Loucy (cell line): Measurements from ENCODE around the gene CLEC16A.

Source experiments
- H2AFZ ChIP-seq: fragments of 200-600 bp; sonication (generic); 2 replicates; pipeline ENCODE4 v1.6.0; 2016; ENCODE audit warnings: antibody characterized with exemption, mild to moderate bottlenecking, low read length, moderate library complexity
- H3F3A ChIP-seq: fragments of 200-600 bp; 2 replicates; pipeline ENCODE4 v1.6.0; 2016; ENCODE audit warnings: antibody characterized with exemption, low read depth, mild to moderate bottlenecking
- H3K27me3 ChIP-seq: fragments of 200-600 bp; sonication (generic); 2 replicates; pipeline ENCODE4 v1.6.1; 2014; ENCODE audit warnings: low read length, mild to moderate bottlenecking; ENCODE audit not compliant: insufficient read depth, poor library complexity, severe bottlenecking
- H3K36me3 ChIP-seq: fragments of 200-600 bp; sonication (generic); 2 replicates; pipeline ENCODE4 v1.6.1; 2016; ENCODE audit warnings: low read length; ENCODE audit not compliant: insufficient read depth
- H3K4me1 ChIP-seq: fragments of 200-600 bp; sonication (generic); 2 replicates; pipeline ENCODE4 v1.5.1; 2014; ENCODE audit warnings: low read length, mild to moderate bottlenecking; ENCODE audit not compliant: insufficient read depth, poor library complexity, severe bottlenecking
- H3K4me2 ChIP-seq: fragments of 200-600 bp; sonication (generic); 2 replicates; pipeline ENCODE4 v1.6.0; 2014; ENCODE audit warnings: antibody characterized with exemption, low read length, low read depth, mild to moderate bottlenecking; ENCODE audit not compliant: poor library complexity, severe bottlenecking
- H3K4me3 ChIP-seq: fragments of 200-600 bp; sonication (generic); 2 replicates; pipeline ENCODE4 v1.5.1; 2014; ENCODE audit warnings: low read length, mild to moderate bottlenecking, mixed read lengths; ENCODE audit not compliant: poor library complexity, severe bottlenecking
- H3K79me2 ChIP-seq: fragments of 200-600 bp; sonication (generic); 2 replicates; pipeline ENCODE4 v1.6.1; 2014; ENCODE audit warnings: low read length; ENCODE audit not compliant: insufficient read depth
- H3K9ac ChIP-seq: fragments of 200-600 bp; sonication (generic); 2 replicates; pipeline ENCODE4 v1.6.0; 2014; ENCODE audit warnings: mild to moderate bottlenecking, low read depth, low read length, moderate library complexity; ENCODE audit not compliant: poor library complexity, severe bottlenecking
- H3K9me2 ChIP-seq: fragments of 200-600 bp; sonication (generic); replicated peaks from 2 replicates; pipeline ENCODE4 v1.6.1; 2016; ENCODE audit warnings: low read depth, low read length, mixed read lengths
- H3K9me3 ChIP-seq: fragments of 200-600 bp; sonication (generic); 2 replicates; pipeline ENCODE4 v1.6.1; 2014; ENCODE audit warnings: mild to moderate bottlenecking, antibody characterized with exemption, low read length, low read depth; ENCODE audit not compliant: insufficient read depth
- H4K20me1 ChIP-seq: fragments of 200-600 bp; sonication (generic); 2 replicates; pipeline ENCODE4 v1.6.0; 2014; ENCODE audit warnings: antibody characterized with exemption, low read length, mild to moderate bottlenecking; ENCODE audit not compliant: insufficient read depth, poor library complexity, severe bottlenecking
- EZH2phosphoT487 ChIP-seq: fragments of 200-600 bp; IDR thresholded peaks from 2 replicates; pipeline ENCODE4 v1.6.1; 2018; ENCODE audit warnings: antibody characterized with exemption, mild to moderate bottlenecking, moderate library complexity, borderline replicate concordance
- TF ChIP-seq, protein P1 (sequence below): fragments of 200-600 bp; sonication (generic); conservative IDR thresholded peaks from 2 replicates; pipeline ENCODE4 v1.5.1; 2014; ENCODE audit warnings: mild to moderate bottlenecking, antibody characterized with exemption, low read length

Gene CLEC16A

DNA sequence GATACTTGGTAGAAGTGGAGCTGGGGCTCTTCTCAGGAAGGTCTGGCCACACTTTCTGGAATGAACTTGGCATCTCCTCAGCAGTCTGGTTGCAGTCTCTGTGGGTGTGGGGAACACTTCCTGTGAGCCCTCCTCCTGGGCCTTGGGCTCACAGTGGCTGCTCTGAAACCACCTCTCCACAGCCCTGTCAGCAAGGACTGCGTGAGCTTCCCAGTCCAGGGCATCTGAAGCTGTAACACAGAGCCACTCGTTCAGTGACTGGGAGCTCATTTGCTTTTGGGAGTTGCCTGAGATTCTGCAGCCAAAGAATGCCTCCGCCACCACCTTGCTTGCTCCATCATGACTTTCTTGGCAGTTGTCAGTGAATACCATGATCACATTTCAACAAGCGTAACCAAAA is 60.0 kb downstream of the CLEC16A start:
- H3F3A ChIP-seq = no peaks in the 10 kb centered on the region
- no peaks in the 10 kb centered on the region for H3K79me2 ChIP-seq
- no peaks in the 10 kb centered on the region for H3K4me1 ChIP-seq
- H3K36me3 ChIP-seq = no peaks in the 10 kb centered on the region; the same call in 1 of the 2 replicates
- no peak for TF ChIP-seq EZH2phosphoT487
- TF ChIP-seq, protein P1, sequence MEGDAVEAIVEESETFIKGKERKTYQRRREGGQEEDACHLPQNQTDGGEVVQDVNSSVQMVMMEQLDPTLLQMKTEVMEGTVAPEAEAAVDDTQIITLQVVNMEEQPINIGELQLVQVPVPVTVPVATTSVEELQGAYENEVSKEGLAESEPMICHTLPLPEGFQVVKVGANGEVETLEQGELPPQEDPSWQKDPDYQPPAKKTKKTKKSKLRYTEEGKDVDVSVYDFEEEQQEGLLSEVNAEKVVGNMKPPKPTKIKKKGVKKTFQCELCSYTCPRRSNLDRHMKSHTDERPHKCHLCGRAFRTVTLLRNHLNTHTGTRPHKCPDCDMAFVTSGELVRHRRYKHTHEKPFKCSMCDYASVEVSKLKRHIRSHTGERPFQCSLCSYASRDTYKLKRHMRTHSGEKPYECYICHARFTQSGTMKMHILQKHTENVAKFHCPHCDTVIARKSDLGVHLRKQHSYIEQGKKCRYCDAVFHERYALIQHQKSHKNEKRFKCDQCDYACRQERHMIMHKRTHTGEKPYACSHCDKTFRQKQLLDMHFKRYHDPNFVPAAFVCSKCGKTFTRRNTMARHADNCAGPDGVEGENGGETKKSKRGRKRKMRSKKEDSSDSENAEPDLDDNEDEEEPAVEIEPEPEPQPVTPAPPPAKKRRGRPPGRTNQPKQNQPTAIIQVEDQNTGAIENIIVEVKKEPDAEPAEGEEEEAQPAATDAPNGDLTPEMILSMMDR = no peak
- H3K9me2 ChIP-seq = no peaks in the 10 kb centered on the region
- no peak overlapping the region for H3K4me3 ChIP-seq
- H2AFZ ChIP-seq = no peak overlapping the region
- no peaks in the 10 kb centered on the region for H3K9me3 ChIP-seq
- no peak overlapping the region for H3K9ac ChIP-seq
- H3K4me2 ChIP-seq = no peak overlapping the region
- H4K20me1 ChIP-seq = no peaks in the 10 kb centered on the region
- no peaks in the 10 kb centered on the region for H3K27me3 ChIP-seq

DNA sequence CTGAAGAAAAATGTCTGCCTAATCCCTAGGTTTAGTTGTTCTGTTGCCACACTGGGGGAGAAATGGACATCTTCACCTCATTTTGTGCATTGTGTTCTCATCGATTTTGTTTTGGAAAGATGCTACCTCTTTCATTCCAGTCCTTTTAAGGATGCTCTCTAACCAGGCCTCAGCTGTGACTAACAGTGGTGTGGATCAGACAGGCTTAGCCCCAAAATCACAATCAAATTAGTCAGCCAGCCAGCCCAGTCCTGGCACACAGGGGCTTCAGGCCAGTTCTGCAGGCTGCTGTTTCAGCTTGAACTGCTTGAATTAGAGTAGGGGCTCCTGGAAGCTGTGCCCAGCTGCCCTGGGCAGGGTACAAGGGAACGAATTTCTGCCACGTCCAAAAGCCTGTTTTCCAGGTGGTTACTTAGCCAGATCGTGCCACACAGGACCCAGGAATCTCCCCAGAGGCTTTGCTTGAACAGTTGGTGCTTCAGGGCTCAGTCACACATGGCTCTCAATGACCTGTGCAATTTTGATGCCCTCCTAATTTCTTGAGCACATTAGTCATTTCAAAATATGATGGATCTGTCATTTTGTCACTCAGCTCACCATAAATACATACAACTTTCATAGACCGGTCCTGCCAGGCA is 60.7 kb downstream of the CLEC16A start:
- Histone ChIP-seq H3K79me2 (no peaks in the 10 kb centered on the region), H3K27me3 (no peaks in the 10 kb centered on the region), H2AFZ (no peak overlapping the region), H3K9ac (no peak overlapping the region), H3K4me2 (no peak overlapping the region), H4K20me1 (no peaks in the 10 kb centered on the region), H3K9me2 (no peaks in the 10 kb centered on the region), H3K9me3 (no peaks in the 10 kb centered on the region), H3F3A (no peaks in the 10 kb centered on the region), H3K4me3 (no peak overlapping the region), H3K36me3 (no peaks in the 10 kb centered on the region; the same call in 1 of the 2 replicates), H3K4me1 (no peaks in the 10 kb centered on the region)
- TF ChIP-seq EZH2phosphoT487 = no peak
- TF ChIP-seq, protein P1 = no peak

DNA sequence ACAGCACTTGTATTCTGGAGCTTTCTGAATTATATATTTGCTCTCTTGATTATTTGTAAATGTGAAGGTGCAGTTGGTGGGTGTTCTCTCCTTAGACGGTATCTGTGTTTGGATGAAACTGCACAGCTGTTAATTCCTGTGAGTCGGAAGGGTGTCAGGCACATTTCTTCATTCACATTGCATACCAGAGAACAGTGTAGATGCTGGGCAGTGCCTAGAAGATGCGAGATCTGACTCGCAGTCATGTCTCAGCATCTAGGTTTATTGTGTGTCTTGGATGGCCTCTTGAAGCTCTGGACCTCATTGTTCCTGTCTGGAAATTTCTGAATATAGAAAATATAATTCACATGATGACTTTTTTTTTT is 61.2 kb downstream of the CLEC16A start:
- Histone ChIP-seq H3K4me2 (no peak overlapping the region), H3K36me3 (no peaks in the 10 kb centered on the region; the same call in 1 of the 2 replicates), H3K27me3 (no peaks in the 10 kb centered on the region), H3K9me3 (no peaks in the 10 kb centered on the region), H3K9me2 (no peaks in the 10 kb centered on the region), H3K79me2 (no peaks in the 10 kb centered on the region), H3K9ac (no peak overlapping the region), H3K4me3 (no peak overlapping the region), H4K20me1 (no peaks in the 10 kb centered on the region), H3K4me1 (no peaks in the 10 kb centered on the region), H3F3A (no peaks in the 10 kb centered on the region), H2AFZ (no peak overlapping the region)
- TF ChIP-seq, protein P1 = no peak
- TF ChIP-seq EZH2phosphoT487 = no peak
